GM12874 (cell line): ENCODE results near the gene ANXA8L1.
"Not testable (repeated sequence)": the region's sequence is repeated elsewhere in the genome, so short reads cannot be mapped to it uniquely, and the experiment has no call there.

Experiments used
- CTCF ChIP-seq: IDR thresholded peaks from 2 replicates; pipeline ENCODE4 v1.5.1; 2011; ENCODE audit warnings: low read depth, mild to moderate bottlenecking, control low read depth, low read length, moderate library complexity; ENCODE audit not compliant: insufficient read depth

Gene ANXA8L1, protein sequence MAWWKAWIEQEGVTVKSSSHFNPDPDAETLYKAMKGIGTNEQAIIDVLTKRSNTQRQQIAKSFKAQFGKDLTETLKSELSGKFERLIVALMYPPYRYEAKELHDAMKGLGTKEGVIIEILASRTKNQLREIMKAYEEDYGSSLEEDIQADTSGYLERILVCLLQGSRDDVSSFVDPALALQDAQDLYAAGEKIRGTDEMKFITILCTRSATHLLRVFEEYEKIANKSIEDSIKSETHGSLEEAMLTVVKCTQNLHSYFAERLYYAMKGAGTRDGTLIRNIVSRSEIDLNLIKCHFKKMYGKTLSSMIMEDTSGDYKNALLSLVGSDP

GRCh38 chr10:46375406-46375805 is at the start of gene ANXA8L1:
Gene ANXA8L1 (plus strand): TSS chr10:46375776. CDS start chr10:46375852, 76 bp downstream.
- not testable (repeated sequence) for TF ChIP-seq CTCF

DNA sequence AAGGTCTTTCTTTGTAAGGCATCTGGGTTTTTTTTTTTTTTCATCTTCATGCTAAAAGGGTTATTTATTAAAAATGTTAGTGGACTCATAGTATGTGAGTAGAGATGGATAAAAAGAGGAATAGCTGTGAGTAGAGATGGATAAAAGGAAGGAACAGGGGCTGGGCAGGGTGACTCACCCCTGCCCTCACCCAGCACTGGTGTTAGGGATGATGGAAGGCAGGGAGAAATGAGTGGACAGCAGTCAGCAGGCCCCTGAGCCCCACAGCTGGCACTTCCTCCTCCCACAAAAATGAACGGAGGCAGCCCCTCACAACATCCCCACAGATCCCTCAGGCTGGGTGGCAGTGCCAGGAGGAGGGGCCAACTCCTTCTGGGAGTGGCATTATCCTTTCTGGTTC is 49.5 kb upstream of the ANXA8L1 start:
- no peak for TF ChIP-seq CTCF

DNA sequence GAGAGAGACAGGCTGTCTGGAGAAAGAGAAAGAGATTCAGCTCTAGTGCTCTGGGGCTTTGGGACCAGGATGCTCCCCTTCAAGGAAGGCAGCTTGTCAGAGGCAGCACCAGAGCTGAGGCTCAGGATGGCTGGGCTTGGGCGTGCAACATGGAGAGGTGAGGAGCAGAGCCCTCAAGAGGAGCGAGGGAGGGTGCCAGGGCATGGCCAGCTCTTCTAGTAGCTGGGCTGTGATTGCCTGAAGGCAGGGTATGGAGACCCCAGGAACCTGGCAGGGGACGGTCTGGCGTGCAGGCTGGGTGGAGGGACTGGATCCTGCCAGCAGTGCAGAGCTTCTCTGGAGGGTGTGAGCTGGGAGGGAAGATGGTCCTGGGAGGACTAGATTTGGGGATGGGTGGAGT is 48.6 kb upstream of the ANXA8L1 start:
- TF ChIP-seq CTCF = no peak

GRCh38 chr10:46327685-46328084 is 47.9 kb upstream of the ANXA8L1 start:
- no peak for TF ChIP-seq CTCF

DNA sequence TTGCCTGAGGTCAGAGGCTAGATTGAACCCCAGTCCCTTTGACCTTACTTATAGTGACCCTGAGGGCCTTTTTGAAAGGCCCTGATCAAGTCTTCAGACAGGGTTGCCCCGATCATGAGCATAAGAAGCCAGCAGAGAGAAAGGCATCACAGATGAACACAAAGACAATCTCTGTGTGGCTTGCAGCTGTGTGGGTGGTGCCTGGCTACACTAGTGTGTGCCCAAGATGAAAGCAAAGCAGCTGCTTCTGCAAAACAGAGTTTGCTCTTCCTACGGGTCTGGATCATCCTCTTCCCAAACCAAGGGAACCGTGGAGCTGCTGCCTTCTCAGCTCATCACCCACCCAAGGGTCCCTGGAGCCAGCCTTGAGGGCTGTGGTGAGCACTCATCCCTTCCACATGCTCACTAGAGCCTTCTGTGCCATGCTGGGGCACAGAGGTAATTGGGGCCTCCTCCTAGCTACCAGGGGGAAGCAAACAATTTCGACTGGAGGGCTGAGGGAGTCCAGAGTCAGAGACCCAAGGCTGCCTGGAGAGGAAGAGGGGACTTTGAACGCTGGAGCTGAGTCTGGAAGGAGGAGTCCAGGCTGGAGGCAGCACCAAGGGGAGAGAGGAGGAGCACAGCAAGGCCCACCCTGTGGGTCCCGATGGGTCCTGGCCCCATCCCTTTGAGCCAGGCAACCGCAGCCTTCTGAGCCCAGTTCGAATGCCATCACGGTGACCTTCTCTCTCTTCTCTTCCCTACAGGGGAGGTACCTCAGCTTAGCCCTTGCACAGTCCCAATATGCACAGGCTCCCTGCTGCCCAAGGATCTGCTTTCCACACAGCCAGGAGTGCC is 46.5 kb upstream of the ANXA8L1 start:
- no peak for TF ChIP-seq CTCF

DNA sequence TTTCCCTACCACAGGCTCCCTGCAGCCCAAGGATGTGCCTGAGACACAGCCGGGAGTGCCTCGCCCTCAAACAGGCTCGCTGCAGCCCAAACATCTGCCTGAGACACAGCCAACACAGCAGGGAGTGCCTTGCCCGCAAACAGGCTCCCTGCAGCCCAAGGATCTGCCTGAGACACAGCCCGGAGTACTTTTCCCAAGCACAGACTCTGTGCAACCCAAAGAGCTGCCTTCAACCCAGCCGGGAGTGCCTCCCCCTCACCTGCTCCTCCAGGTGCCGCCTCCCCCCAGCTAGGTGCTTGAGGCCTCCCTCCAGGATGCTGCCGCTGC is 45.9 kb upstream of the ANXA8L1 start:
- no peak for TF ChIP-seq CTCF

DNA sequence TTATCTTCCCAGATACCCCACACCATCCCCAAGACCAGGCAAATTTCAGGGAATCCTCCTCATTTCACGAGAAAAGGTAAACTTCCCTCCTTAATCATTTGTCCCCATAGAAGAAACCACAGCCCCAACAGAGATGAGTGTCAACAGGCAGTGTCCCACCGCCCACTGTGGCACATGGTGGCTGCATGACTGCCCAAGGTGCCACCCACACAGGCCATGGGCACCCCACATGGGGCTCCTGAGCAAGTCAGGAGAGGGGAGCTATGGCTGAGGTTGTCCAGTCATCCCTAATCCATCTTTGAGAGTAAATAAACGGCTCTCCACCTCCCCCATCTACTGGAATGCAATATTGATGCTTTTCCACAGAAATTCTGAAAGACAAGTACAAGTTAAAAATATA is 44.7 kb upstream of the ANXA8L1 start:
- TF ChIP-seq CTCF = no peak
